ENCODE results near the gene PRELID2. TPM values are rescaled to one million over a fixed set of nuclear protein-coding genes. Genes with fewer than 3 reads are reported as not detected.

Gene PRELID2
- total and polyA plus RNA-seq, 2 donors (not counting 3 experiments of a cell fraction or from before 2014, with no cell fraction given), result 3.2 to 16.4 TPM

- no peak for FAIRE-seq
- no peaks in the 10 kb centered on the region for H4K20me1 ChIP-seq (replicated peaks; ENCODE audit: control insufficient read depth, extremely low read depth, insufficient read depth, low read length)
- H3K9me3 ChIP-seq (replicated peaks; ENCODE audit: control insufficient read depth, insufficient read depth, low read length), result no peaks in the 10 kb centered on the region
- H3K4me1 ChIP-seq (ENCODE audit: control insufficient read depth, extremely low read depth, insufficient read depth, low read length), result no peaks in the 10 kb centered on the region
- H3K27me3 ChIP-seq (ENCODE audit: control insufficient read depth in 2 of 2, insufficient read depth in 2 of 2, low read length in 2 of 2), result peaks cover 0 to 4% of the 10 kb centered on the region in 2 experiments
- no peak overlapping the region for H3K4me2 ChIP-seq (ENCODE audit: insufficient read depth, low read length)
- no peak overlapping the region for H3K27ac ChIP-seq (ENCODE audit: insufficient read depth, low read depth, low read length)
- dilution Hi-C loops (cut with MboI; ENCODE audit: extremely low pct_ligation_motif_present, low sequenced_read_pairs) (no loop called here), intact Hi-C loops (cut with micrococcal nuclease) (no loop called here)
- no peak overlapping the region for H3K9ac ChIP-seq (replicated peaks; ENCODE audit: extremely low read depth, insufficient read depth, low read length)
- H3K36me3 ChIP-seq (ENCODE audit: control insufficient read depth in 2 of 2, extremely low read depth in 1 of 2, insufficient read depth in 2 of 2, low read length in 2 of 2), result no peaks in the 10 kb centered on the region
- DNase-seq (ENCODE audit: low read depth, low spot score), result no peak
- no peak for TF ChIP-seq EZH2 (IDR thresholded peaks at IDR 0.05; ENCODE audit: borderline replicate concordance, low read depth, low read length, severe bottlenecking)
- TF ChIP-seq GATA2 (IDR thresholded peaks at IDR 0.05; ENCODE audit: insufficient read depth, insufficient read length, low read depth, low read length), result no peak
- TF ChIP-seq POLR2AphosphoS5 (IDR thresholded peaks at IDR 0.05; ENCODE audit: insufficient read depth, low read depth, low read length), result no peak
- TF ChIP-seq MYC (IDR thresholded peaks at IDR 0.05; ENCODE audit: low read depth, low read length), result no peak
- TF ChIP-seq CTCF (IDR thresholded peaks at IDR 0.05; ENCODE audit: extremely low read depth in 1 of 2, insufficient read depth in 1 of 2, low read depth in 1 of 2, low read length in 2 of 2), result no peak
- TF ChIP-seq POLR2A (IDR thresholded peaks at IDR 0.05; ENCODE audit: low read depth, low read length), result no peak
- no peak for TF ChIP-seq MAX (IDR thresholded peaks at IDR 0.05; ENCODE audit: insufficient read depth, insufficient read length)
- no peak for TF ChIP-seq FOS (IDR thresholded peaks at IDR 0.05; ENCODE audit: borderline replicate concordance, insufficient read depth, low read length)
- no peak for TF ChIP-seq JUN (IDR thresholded peaks at IDR 0.05; ENCODE audit: borderline replicate concordance, insufficient read depth, insufficient read length, low read depth)
- CTCF ChIA-PET, result interaction anchor here (1.6 kb wide), 1 partner anchor 9 kb away, joined by 4 read pairs; no protein-coding TSS in a partner anchor
- no peak overlapping the region for H2AFZ ChIP-seq (ENCODE audit: low read depth, low read length)
- no peaks in the 10 kb centered on the region for H3K9me1 ChIP-seq (replicated peaks; ENCODE audit: control insufficient read depth, extremely low read depth, insufficient read depth, low read length)
- no peaks in the 10 kb centered on the region for H3K79me2 ChIP-seq (ENCODE audit: control insufficient read depth, insufficient read depth, low read length)
- no TSS peak for BruUV-seq (replicated peaks)
- POLR2A ChIA-PET, result no interaction called here
- H3K4me3 ChIP-seq (replicated peaks in 1 of 3; ENCODE audit: insufficient read depth in 1 of 3, low read depth in 1 of 3, low read length in 3 of 3), result no peak overlapping the region
These were observed 27.9 kb upstream of the PRELID2 start for GRCh38 chr5:145863003-145863402.
